Fibroblast of lung (primary cell): ENCODE measurements around the gene CADM2. TPM values are rescaled to one million over a fixed set of nuclear protein-coding genes. Genes with fewer than 3 reads are reported as not detected.

Source experiments
- DNase-seq, 2 donors: peaks; one replicate each; pipeline versions ENCODE4 v3.0.0 to v3.0.0-alpha.2; 2010; ENCODE audit warnings: low read depth in 2 of 2
- H2AFZ ChIP-seq: 2 replicates; pipeline ENCODE4 v1.5.1; 2012; ENCODE audit warnings: low read length, control low read depth, inconsistent platforms
- H3K27ac ChIP-seq: 2 replicates; pipeline ENCODE4 v1.5.1; 2011; ENCODE audit warnings: low read length, control low read depth; ENCODE audit not compliant: insufficient read depth
- H3K27me3 ChIP-seq: 2 replicates; pipeline ENCODE4 v1.5.1; 2011; ENCODE audit warnings: mild to moderate bottlenecking, low read length; ENCODE audit not compliant: control insufficient read depth, insufficient read depth
- H3K36me3 ChIP-seq: 2 replicates; pipeline ENCODE4 v1.5.1; 2011; ENCODE audit warnings: low read length; ENCODE audit not compliant: control insufficient read depth, insufficient read depth
- H3K4me1 ChIP-seq: 2 replicates; pipeline ENCODE4 v1.5.1; 2011; ENCODE audit warnings: low read length; ENCODE audit not compliant: control insufficient read depth, insufficient read depth; ENCODE audit errors: extremely low read depth
- H3K4me2 ChIP-seq: 2 replicates; pipeline ENCODE4 v1.5.1; 2011; ENCODE audit warnings: low read length, control low read depth; ENCODE audit not compliant: insufficient read depth; ENCODE audit errors: extremely low read depth
- H3K4me3 ChIP-seq, 4 experiments: fragments of 200-600 bp in 1 of 4; sonication (generic) in 1 of 4; replicated peaks in 1 of 4; 2 replicates each; pipeline ENCODE4 v1.5.1; 2011 to 2016; ENCODE audit warnings: low read length in 4 of 4, low read depth in 3 of 4, mild to moderate bottlenecking in 3 of 4, control low read depth in 2 of 4, inconsistent platforms in 1 of 4, mixed read lengths in 1 of 4; ENCODE audit not compliant: insufficient read depth in 1 of 4; ENCODE audit errors: control extremely low read depth in 1 of 4
- H3K79me2 ChIP-seq: 2 replicates; pipeline ENCODE4 v1.5.1; 2012; ENCODE audit warnings: mild to moderate bottlenecking, low read length, inconsistent platforms; ENCODE audit not compliant: control insufficient read depth, insufficient read depth
- H3K9ac ChIP-seq: 2 replicates; pipeline ENCODE4 v1.5.1; 2011; ENCODE audit warnings: mild to moderate bottlenecking, low read length, control low read depth; ENCODE audit not compliant: insufficient read depth
- H3K9me3 ChIP-seq: 2 replicates; pipeline ENCODE4 v1.5.1; 2012; ENCODE audit warnings: low read depth, low read length; ENCODE audit not compliant: control insufficient read depth, insufficient read depth
- H4K20me1 ChIP-seq: 2 replicates; pipeline ENCODE4 v1.5.1; 2011; ENCODE audit warnings: low read length; ENCODE audit not compliant: control insufficient read depth, insufficient read depth; ENCODE audit errors: extremely low read depth
- CTCF ChIP-seq, 2 donors: IDR thresholded peaks in 1 of 2; conservative IDR thresholded peaks in 1 of 2; 1 replicate in 1 of 2; 2 replicates in 1 of 2; pipeline ENCODE4 v1.5.1; 2011 to 2012; ENCODE audit warnings: low read length in 2 of 2, control low read depth in 1 of 2, inconsistent platforms in 1 of 2, low read depth in 1 of 2, mild to moderate bottlenecking in 1 of 2
- EZH2 ChIP-seq: IDR thresholded peaks from 2 replicates; pipeline ENCODE4 v1.5.1; 2012; ENCODE audit warnings: low read length, control low read depth, mild to moderate bottlenecking; ENCODE audit errors: missing control alignments
- polyA plus RNA-seq, 2 donors: library from polyadenylated mRNA; depleted of rRNA in 1 of 2; stranded (reverse) in 1 of 2; unstranded in 1 of 2; fragments of >200 nt; gene quantifications; 2 replicates each; pipeline ENCODE4 v1.2.1, GENCODE V29; 2011 to 2012; ENCODE audit warnings: missing spikeins in 1 of 2
- total RNA-seq: library from RNA; depleted of rRNA; stranded (reverse); fragments of >200 nt; gene quantifications from 2 replicates; pipeline ENCODE4 v1.2.1, GENCODE V29; 2014

The CADM2 gene
- total and polyA plus RNA-seq, 2 donors (not counting 1 experiment from before 2014, with no cell fraction given) = under 0.01 to 0.12 TPM

GRCh38 chr3:85005946-85006345, 47.2 kb downstream of the CADM2 start:
- Histone ChIP-seq H3K27ac (no peak overlapping the region), H3K79me2 (no peaks in the 10 kb centered on the region), H3K36me3 (no peaks in the 10 kb centered on the region), H3K9me3 (no peaks in the 10 kb centered on the region), H3K4me1 (no peaks in the 10 kb centered on the region), H3K27me3 (no peaks in the 10 kb centered on the region), H3K4me2 (no peak overlapping the region), H4K20me1 (no peaks in the 10 kb centered on the region), H2AFZ (no peak overlapping the region), H3K4me3 (no peak overlapping the region), H3K9ac (no peak overlapping the region)
- no peak for DNase-seq
- TF ChIP-seq EZH2 = no peak
- TF ChIP-seq CTCF (conservative IDR thresholded peaks at IDR 0.05 in 1 of 2, IDR thresholded peaks at IDR 0.05 in 1 of 2; ENCODE audit: low read depth in 1 of 2, low read length in 2 of 2) = no peak

DNA sequence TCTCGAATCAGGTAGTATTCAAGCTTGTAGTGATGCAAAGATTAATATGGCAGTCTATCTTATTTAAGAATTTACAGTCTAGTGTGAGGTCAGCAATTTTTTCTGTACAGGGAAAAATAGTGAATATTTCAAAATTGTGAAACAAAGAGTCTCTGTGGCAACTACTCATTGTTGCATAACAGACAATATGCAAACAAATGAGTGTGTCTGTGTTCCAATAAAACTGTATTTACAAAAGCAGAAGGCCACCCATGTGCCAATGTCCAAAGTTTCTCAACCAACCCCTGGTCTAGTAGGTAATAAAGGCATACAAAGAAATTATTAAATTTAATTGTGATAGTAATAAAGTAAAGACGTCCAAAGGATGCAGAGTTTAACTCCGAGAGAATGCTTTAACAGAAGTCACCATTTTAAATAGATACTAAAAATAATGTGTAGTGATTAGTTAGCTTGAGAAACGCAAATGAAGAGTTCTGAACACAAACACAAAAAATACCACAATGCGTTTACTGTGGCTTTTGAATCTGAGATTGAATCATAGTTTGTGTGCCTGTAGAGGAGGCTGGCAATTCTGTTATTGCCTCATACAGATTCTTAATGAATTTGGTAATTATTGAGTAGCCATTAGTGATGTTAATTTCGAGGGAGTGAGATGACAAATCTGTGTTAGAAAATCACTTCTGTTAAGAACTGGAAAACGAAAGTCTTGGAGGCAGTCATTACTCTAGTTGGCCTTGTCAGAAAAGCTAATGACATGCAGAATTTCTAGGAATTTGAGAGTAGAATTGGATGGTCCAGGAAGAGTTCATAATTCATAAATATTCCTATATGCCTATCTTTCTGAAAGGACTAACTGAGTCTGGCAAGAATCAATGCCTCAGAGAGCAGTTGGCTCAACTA, 48.7 kb downstream of the CADM2 start:
- H3K4me2 ChIP-seq = no peak overlapping the region
- H4K20me1 ChIP-seq = no peaks in the 10 kb centered on the region
- no peaks in the 10 kb centered on the region for H3K79me2 ChIP-seq
- no peaks in the 10 kb centered on the region for H3K9me3 ChIP-seq
- TF ChIP-seq EZH2 (no peak), CTCF (conservative IDR thresholded peaks at IDR 0.05 in 1 of 2, IDR thresholded peaks at IDR 0.05 in 1 of 2; ENCODE audit: low read depth in 1 of 2, low read length in 2 of 2) (no peak)
- H2AFZ ChIP-seq = no peak overlapping the region
- no peaks in the 10 kb centered on the region for H3K36me3 ChIP-seq
- H3K27ac ChIP-seq = no peak overlapping the region
- peak in 1 of 2 donors; percentile 26 for DNase-seq
- H3K9ac ChIP-seq = no peak overlapping the region
- no peak overlapping the region for H3K4me3 ChIP-seq
- no peaks in the 10 kb centered on the region for H3K27me3 ChIP-seq
- H3K4me1 ChIP-seq = no peaks in the 10 kb centered on the region

GRCh38 chr3:85020828-85021227, 62.0 kb downstream of the CADM2 start:
- TF ChIP-seq CTCF (conservative IDR thresholded peaks at IDR 0.05 in 1 of 2, IDR thresholded peaks at IDR 0.05 in 1 of 2; ENCODE audit: low read depth in 1 of 2, low read length in 2 of 2) (no peak), EZH2 (no peak)

More at GRCh38 chr3:85020828-85021227, 62.0 kb downstream of the CADM2 start:
- no peaks in the 10 kb centered on the region for H3K9me3 ChIP-seq
- no peak overlapping the region for H3K4me3 ChIP-seq
- H3K27me3 ChIP-seq = no peaks in the 10 kb centered on the region
- no peak for DNase-seq
- H3K9ac ChIP-seq = no peak overlapping the region
- no peak overlapping the region for H2AFZ ChIP-seq
- no peaks in the 10 kb centered on the region for H4K20me1 ChIP-seq
- H3K4me2 ChIP-seq = no peak overlapping the region
- H3K27ac ChIP-seq = no peak overlapping the region
- H3K36me3 ChIP-seq = no peaks in the 10 kb centered on the region
- H3K79me2 ChIP-seq = no peaks in the 10 kb centered on the region
- H3K4me1 ChIP-seq = no peaks in the 10 kb centered on the region
